A673 (cell line): ENCODE measurements around the gene SVIL. TPM values are rescaled to one million over a fixed set of nuclear protein-coding genes. Genes with fewer than 3 reads are reported as not detected.

Experiments used
- BruUV-seq: library from RNA; stranded (reverse); fragments of 400-500 nt; replicated peaks from 2 replicates; lab custom pipeline; 2021; lab: Mats Ljungman, UMichigan
- CTCF ChIA-PET: fragments of 300-600 bp; sonication (Branson Sonifier 250); formaldehyde crosslinking; loops from one replicate; lab custom pipeline; 2022; ENCODE audit warnings: antibody characterized with exemption; lab: Charles Lee
- POLR2A ChIA-PET: fragments of 300-600 bp; sonication (Branson Sonifier 250); formaldehyde crosslinking; loops from one replicate; lab custom pipeline; 2022; ENCODE audit warnings: antibody characterized with exemption; ENCODE audit not compliant: low non-redundant PET; lab: Charles Lee
- DNase-seq: peaks from one replicate; pipeline ENCODE4 v3.0.0-alpha.2; 2015; ENCODE audit warnings: low spot score
- H3K27ac ChIP-seq: fragments of 200-600 bp; sonication (generic); 2 replicates; pipeline ENCODE4 v1.5.1; 2016; ENCODE audit warnings: mixed run types, low read depth, mild to moderate bottlenecking, mixed read lengths, antibody characterized with exemption, low read length; ENCODE audit not compliant: poor library complexity, severe bottlenecking
- H3K27me3 ChIP-seq: fragments of 200-600 bp; sonication (generic); replicated peaks from 2 replicates; pipeline ENCODE4 v1.6.1; 2017; ENCODE audit warnings: mixed run types, low read depth, mild to moderate bottlenecking, mixed read lengths, antibody characterized with exemption, low read length; ENCODE audit not compliant: insufficient read depth, poor library complexity
- H3K36me3 ChIP-seq: fragments of 200-600 bp; sonication (generic); 2 replicates; pipeline ENCODE4 v1.6.1; 2016; ENCODE audit warnings: mixed run types, mild to moderate bottlenecking, mixed read lengths, antibody characterized with exemption, low read length; ENCODE audit not compliant: insufficient read depth, poor library complexity, severe bottlenecking
- H3K4me1 ChIP-seq: fragments of 200-600 bp; sonication (generic); 2 replicates; pipeline ENCODE4 v1.6.1; 2017; ENCODE audit warnings: mixed run types, mild to moderate bottlenecking, mixed read lengths, antibody characterized with exemption, low read length; ENCODE audit not compliant: insufficient read depth, poor library complexity, severe bottlenecking
- H3K4me3 ChIP-seq: fragments of 200-600 bp; sonication (generic); 2 replicates; pipeline ENCODE4 v1.5.1; 2016; ENCODE audit warnings: low read depth, mixed run types, mild to moderate bottlenecking, mixed read lengths, low read length; ENCODE audit not compliant: poor library complexity, severe bottlenecking
- H3K9me3 ChIP-seq: fragments of 200-600 bp; sonication (generic); 2 replicates; pipeline ENCODE4 v1.6.1; 2016; ENCODE audit warnings: mixed run types, low read depth, mild to moderate bottlenecking, mixed read lengths, antibody characterized with exemption, low read length; ENCODE audit not compliant: poor library complexity, severe bottlenecking
- CTCF ChIP-seq: fragments of 300-800, 200-600 bp; sonication (generic); conservative IDR thresholded peaks from 2 replicates; pipeline ENCODE4 v1.5.1; 2017; ENCODE audit warnings: low read depth, mild to moderate bottlenecking, antibody characterized with exemption, low read length, moderate library complexity, mixed read lengths
- EZH2 ChIP-seq: fragments of 200-600 bp; sonication (generic); IDR thresholded peaks from 2 replicates; pipeline ENCODE4 v1.6.1; 2017; ENCODE audit warnings: borderline replicate concordance, low read depth, mild to moderate bottlenecking, mixed read lengths, antibody characterized with exemption, low read length; ENCODE audit not compliant: poor library complexity, severe bottlenecking
- intact Hi-C: fragments of 100-400 bp; cut with micrococcal nuclease; formaldehyde crosslinking; loops from one replicate; pipeline ENCODE4 v1.10.0; 2022; ENCODE audit not compliant: unreplicated experiment
- total RNA-seq: library from RNA; stranded (reverse); gene quantifications from 2 replicates; pipeline ENCODE4 v1.2.3, GENCODE V29; 2021

SVIL gene
- total RNA-seq, 1 experiment from 2014 or later = 31.9 TPM

GRCh38 chr10:29613791-29614190, 21.0 kb downstream of the SVIL start:
- H3K27me3 ChIP-seq = no peaks in the 10 kb centered on the region
- no peak for DNase-seq
- no peaks in the 10 kb centered on the region for H3K36me3 ChIP-seq
- POLR2A ChIA-PET = no interaction called here
- intact Hi-C loops = no loop called here
- H3K4me1 ChIP-seq = peaks cover 14% of the 10 kb centered on the region
- H3K9me3 ChIP-seq = no peaks in the 10 kb centered on the region
- no peak overlapping the region for H3K4me3 ChIP-seq
- BruUV-seq = no TSS peak
- H3K27ac ChIP-seq = no peak overlapping the region
- CTCF ChIA-PET = no interaction called here
- TF ChIP-seq EZH2 = no peak
- TF ChIP-seq CTCF = no peak

- no peak for DNase-seq
- Histone ChIP-seq H3K36me3 (no peaks in the 10 kb centered on the region), H3K27me3 (no peaks in the 10 kb centered on the region), H3K9me3 (no peaks in the 10 kb centered on the region), H3K27ac (no peak overlapping the region), H3K4me3 (no peak overlapping the region), H3K4me1 (peaks cover 8% of the 10 kb centered on the region)
- ChIA-PET CTCF (no interaction called here), POLR2A (interaction anchor here (0.7 kb wide), 1 partner anchor 103 kb away, joined by 14 read pairs; no protein-coding TSS in a partner anchor)
- intact Hi-C loops = no loop called here
- BruUV-seq = no TSS peak
- TF ChIP-seq CTCF (no peak), EZH2 (no peak)
Observed at GRCh38 chr10:29613196-29613595, 21.6 kb downstream of the SVIL start.

GRCh38 chr10:29612657-29613056, 22.1 kb downstream of the SVIL start:
- intact Hi-C loops = no loop called here
- BruUV-seq = no TSS peak
- H3K4me1 ChIP-seq = peaks cover 4% of the 10 kb centered on the region
- H3K9me3 ChIP-seq = no peaks in the 10 kb centered on the region
- H3K4me3 ChIP-seq = no peak overlapping the region
- POLR2A ChIA-PET = interaction anchor here (0.7 kb wide), 1 partner anchor 103 kb away, joined by 14 read pairs; no protein-coding TSS in a partner anchor
- DNase-seq = no peak
- CTCF ChIA-PET = no interaction called here
- TF ChIP-seq EZH2 (no peak), CTCF (no peak)
- no peak overlapping the region for H3K27ac ChIP-seq
- no peaks in the 10 kb centered on the region for H3K27me3 ChIP-seq
- H3K36me3 ChIP-seq = no peaks in the 10 kb centered on the region
